Activated T-helper 1 cell treated with anti-CD3 and anti-CD28 coated beads, Interleukin-12 subunit alpha, Interleukin-12 subunit beta, Interleukin-2, Interleukin-4 antibody, amounts not matched to agents 30 ng/mL and 10 ng/mL and 1 ng/mL, durations not matched to agents 14 hours and 24 hours and 36 hours (primary cell): ENCODE results near the gene SRCIN1. TPM values are rescaled to one million over a fixed set of nuclear protein-coding genes. Genes with fewer than 3 reads are reported as not detected.

Experiments used
- DNase-seq: peaks from one replicate; pipeline ENCODE4 v3.0.0; 2021; ENCODE audit warnings: low spot score
- H3K27ac Mint-ChIP-seq: one replicate; pipeline ENCODE4 v1.8.0; 2021; ENCODE audit warnings: mild to moderate bottlenecking, mixed read lengths
- H3K27me3 Mint-ChIP-seq: one replicate; pipeline ENCODE4 v1.8.0; 2022; ENCODE audit warnings: mild to moderate bottlenecking, moderate library complexity, mixed read lengths; ENCODE audit not compliant: insufficient read depth
- H3K36me3 Mint-ChIP-seq: one replicate; pipeline ENCODE4 v1.8.0; 2021; ENCODE audit warnings: low read depth, mixed read lengths
- H3K4me1 Mint-ChIP-seq: one replicate; pipeline ENCODE4 v1.8.0; 2021; ENCODE audit warnings: low read depth, mixed read lengths
- H3K4me3 Mint-ChIP-seq: one replicate; pipeline ENCODE4 v1.8.0; 2021; ENCODE audit warnings: mild to moderate bottlenecking, moderate library complexity, mixed read lengths
- H3K9me3 Mint-ChIP-seq: one replicate; pipeline ENCODE4 v1.8.0; 2021; ENCODE audit warnings: mixed read lengths
- intact Hi-C: fragments of 100-400 bp; cut with micrococcal nuclease; formaldehyde crosslinking; loops from one replicate; pipeline ENCODE4 v1.15.1; 2024
- total RNA-seq: library from RNA; stranded (reverse); gene quantifications from 2 replicates; pipeline ENCODE4 v1.2.3, GENCODE V29; 2022

The SRCIN1 gene
- total RNA-seq, 1 donor from 2014 or later, result 0.44 TPM

DNA sequence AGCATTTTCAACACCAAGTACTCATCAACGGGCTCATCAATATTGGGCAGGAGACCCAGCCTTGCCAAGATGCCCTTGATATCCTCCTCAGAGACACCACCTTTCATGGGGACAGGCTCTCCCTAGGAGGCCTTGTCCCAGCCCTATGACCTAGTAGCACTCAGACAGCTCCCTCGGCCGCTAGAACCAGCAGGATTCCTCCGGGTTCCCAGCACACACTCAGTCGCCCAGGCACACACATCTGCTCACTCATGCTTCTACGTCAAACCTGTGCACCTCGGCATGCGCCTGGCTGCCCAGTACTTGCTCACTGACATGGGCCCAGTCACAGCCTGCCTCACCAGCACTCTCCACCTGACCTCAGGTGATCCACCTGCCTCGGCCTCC, 17.0 kb downstream of the SRCIN1 start:
- H3K36me3 Mint-ChIP-seq, result no peaks in the 10 kb centered on the region
- no peak overlapping the region for H3K4me3 Mint-ChIP-seq
- peaks cover 34% of the 10 kb centered on the region for H3K4me1 Mint-ChIP-seq
- no peak for DNase-seq
- H3K27ac Mint-ChIP-seq, result no peak overlapping the region
- peaks cover 67% of the 10 kb centered on the region for H3K27me3 Mint-ChIP-seq
- H3K9me3 Mint-ChIP-seq, result no peaks in the 10 kb centered on the region
- intact Hi-C loops, result no loop called here

DNA sequence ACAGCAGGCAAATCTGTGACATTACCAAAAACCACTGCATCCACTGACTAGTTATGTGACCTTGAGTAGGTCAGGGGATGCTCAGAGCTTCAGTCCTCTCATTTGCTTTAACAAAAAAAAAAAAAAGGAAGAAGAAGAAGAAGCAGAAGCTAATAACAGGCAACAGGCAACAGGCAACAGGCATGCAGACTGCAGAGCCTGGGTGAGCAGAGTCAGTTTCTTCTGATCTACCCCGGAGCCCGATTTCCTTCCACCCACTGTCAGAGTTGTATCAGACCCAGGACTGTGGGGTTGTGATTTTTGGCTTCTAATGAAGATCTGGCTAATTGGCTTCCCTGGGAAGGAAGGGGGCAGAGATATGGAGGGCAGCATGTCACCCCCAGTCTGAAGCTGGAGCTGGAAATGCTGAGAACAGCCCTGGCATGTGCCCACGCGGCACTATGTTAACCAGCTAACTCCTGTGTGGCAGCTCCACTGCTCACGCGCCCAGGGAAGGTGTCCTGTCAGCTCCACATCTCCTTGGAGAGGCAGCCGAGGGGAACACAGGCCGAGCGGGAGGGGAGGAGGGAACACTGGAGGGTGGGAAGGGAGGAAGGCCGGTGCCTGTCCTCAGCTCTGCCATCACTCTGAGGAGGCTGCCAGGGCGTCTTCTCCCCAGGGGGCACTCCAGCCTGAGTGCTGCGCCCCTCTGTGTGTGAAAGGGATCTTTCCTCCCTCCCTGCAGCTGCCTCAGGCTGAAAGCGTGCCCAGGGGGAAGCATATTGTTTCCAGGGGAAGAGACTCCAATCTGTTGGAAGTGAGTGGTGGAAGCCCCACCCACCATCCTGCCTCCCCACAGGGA, 17.6 kb downstream of the SRCIN1 start:
- peaks cover 66% of the 10 kb centered on the region for H3K27me3 Mint-ChIP-seq
- DNase-seq, result no peak
- intact Hi-C loops, result no loop called here
- peaks cover 32% of the 10 kb centered on the region for H3K4me1 Mint-ChIP-seq
- no peak overlapping the region for H3K27ac Mint-ChIP-seq
- no peak overlapping the region for H3K4me3 Mint-ChIP-seq
- no peaks in the 10 kb centered on the region for H3K9me3 Mint-ChIP-seq
- H3K36me3 Mint-ChIP-seq, result no peaks in the 10 kb centered on the region

DNA sequence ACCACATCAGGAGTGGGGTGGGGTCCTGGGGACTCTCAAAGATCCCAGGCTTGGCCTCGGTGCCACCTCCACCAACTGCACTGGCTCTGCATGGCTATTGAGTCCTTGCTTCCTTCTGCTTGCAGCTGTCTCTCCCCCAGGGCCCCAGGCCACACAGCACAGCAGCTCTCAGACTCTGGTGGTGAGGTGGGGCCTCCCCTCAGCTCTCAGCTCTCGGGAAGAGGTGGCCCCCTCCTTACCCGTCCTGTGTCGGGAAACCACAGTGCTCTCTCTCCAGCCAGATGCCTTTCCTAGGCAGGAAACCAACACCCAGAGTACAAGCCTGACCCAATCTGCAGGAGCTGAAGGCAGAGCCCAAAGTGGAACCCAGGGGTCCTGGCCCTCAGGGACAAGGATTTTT, 18.5 kb downstream of the SRCIN1 start:
- intact Hi-C loops, result no loop called here
- H3K9me3 Mint-ChIP-seq, result no peaks in the 10 kb centered on the region
- no peak overlapping the region for H3K4me3 Mint-ChIP-seq
- H3K36me3 Mint-ChIP-seq, result no peaks in the 10 kb centered on the region
- no peak for DNase-seq
- H3K27ac Mint-ChIP-seq, result no peak overlapping the region
- H3K4me1 Mint-ChIP-seq, result peaks cover 22% of the 10 kb centered on the region
- peaks cover 62% of the 10 kb centered on the region for H3K27me3 Mint-ChIP-seq

DNA sequence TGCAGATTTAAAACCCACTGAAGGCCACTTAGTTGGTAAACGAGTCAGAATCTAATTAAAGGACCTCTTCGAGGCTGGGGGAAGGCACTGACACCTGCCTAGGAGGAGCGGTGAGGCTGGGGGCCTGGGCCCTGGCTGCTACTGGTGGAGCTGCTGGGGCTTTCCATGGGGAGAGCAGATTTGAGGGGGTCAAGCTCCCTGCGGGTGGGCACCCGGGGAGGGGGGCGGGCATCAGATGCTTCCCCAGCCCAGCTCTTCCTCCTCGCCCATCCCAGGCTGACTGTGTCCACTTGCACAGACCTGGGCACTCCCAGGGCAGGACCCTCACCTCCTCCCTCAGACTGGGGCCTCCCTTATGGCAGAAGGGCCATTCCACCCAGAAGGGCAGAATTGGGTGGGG, 19.0 kb downstream of the SRCIN1 start:
- Mint-ChIP-seq H3K4me1 (peaks cover 18% of the 10 kb centered on the region), H3K4me3 (no peak overlapping the region), H3K27ac (no peak overlapping the region), H3K36me3 (no peaks in the 10 kb centered on the region), H3K27me3 (peaks cover 65% of the 10 kb centered on the region), H3K9me3 (no peaks in the 10 kb centered on the region)
- DNase-seq, result no peak
- intact Hi-C loops, result no loop called here

DNA sequence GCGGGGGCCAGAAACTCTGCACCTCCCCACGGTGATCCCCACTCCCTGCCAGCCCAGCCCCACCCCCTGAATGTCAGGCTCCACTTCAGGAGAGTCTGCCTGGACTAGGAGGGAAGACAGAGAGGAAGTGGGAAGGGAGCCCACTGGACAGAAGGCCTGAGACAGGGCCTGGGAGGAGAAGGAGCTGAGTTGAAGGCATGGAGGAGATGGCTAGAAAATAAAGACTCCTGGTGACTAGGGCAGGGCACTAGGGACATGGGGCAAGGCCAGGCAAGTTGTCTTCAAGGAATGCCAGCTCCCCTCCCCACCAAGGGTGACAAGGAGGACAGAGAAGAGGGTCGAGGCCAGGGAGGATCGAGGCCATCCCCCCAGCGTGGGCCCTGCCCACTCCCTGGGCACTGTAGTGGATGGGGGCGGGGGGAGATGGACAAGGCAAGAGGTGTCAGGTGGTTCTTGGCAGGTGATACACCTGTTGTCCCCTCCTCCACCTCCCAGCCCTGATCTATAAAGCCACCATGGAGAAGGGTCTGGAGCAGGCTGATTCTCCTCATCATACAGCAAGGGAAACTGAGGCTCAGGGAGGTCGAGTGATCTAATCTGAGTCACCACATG, 19.7 kb downstream of the SRCIN1 start:
- Mint-ChIP-seq H3K4me3 (no peak overlapping the region), H3K4me1 (peaks cover 10% of the 10 kb centered on the region), H3K36me3 (no peaks in the 10 kb centered on the region), H3K27ac (no peak overlapping the region), H3K9me3 (no peaks in the 10 kb centered on the region), H3K27me3 (peaks cover 67% of the 10 kb centered on the region)
- intact Hi-C loops, result no loop called here
- DNase-seq, result no peak

DNA sequence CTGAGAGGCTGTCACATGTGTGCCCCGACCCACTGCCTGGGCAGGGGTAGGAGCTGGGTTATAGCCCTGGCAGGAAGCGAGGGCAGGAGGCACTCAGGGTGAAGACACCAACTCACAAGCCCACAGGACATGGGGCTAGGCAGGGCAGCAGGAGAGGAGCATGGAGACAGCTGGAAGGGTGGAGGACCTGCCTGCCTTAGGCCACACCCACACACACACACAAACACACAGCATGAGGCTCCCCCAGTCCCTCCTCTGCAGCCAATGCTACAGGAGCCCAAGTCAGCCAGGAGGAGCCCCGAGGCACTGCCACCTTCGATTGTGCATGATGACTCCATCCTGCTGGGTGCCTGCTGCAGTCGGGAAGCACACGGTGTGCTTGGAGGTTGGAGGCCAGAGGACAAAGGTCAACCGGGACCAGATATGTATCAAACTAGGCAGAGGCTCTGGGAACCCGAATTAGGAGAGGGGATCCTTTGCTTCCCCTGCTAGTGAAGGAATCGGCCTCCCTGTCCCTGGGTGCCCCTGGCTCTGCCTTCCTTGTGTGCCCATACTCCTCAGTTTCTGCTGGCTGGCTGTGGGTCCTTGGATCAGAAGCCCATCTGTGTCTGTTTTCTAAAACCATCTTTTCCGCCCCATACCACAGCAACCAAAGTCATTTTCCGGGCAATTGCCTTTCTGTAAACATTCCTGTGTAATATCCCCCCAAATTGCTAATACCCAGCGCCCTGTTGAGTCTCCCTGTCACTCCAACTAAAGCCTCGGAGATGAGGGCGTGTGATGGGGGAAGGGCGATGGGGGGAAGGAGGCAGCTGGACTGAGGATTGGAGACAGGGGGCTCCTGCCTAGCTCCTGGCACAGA, 20.5 kb downstream of the SRCIN1 start:
- Mint-ChIP-seq H3K27me3 (peaks cover 66% of the 10 kb centered on the region), H3K36me3 (no peaks in the 10 kb centered on the region), H3K9me3 (no peaks in the 10 kb centered on the region)

DNA sequence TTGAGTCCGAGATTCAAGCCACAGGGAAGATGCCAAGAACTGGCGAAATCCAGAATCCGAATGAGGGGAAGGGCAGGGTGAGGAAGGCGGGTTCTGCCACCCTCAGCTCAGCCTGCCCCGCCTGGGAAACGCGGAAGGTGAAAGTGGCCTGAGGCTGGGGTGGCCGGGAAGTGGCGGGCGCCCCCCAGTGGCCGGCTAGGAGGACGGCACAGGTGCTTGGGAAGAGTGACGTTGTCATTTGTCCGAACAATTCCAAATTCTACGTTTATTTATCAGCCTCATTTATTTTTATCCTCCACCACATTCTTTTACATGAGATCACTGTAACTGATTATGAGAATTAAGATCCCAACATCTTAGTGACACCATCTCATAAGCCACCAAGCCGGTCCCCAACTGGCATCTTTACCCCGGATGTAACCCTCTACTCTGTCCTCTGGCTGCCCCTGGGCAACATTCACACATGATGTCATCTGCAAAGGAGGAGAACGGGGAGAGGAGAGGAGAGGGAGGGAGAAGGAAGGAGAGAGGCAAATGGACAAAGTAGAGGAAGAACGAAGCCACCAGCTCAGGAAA, 21.3 kb downstream of the SRCIN1 start:
- Mint-ChIP-seq H3K9me3 (no peaks in the 10 kb centered on the region), H3K36me3 (no peaks in the 10 kb centered on the region), H3K27me3 (peaks cover 68% of the 10 kb centered on the region), H3K4me1 (peaks cover 9% of the 10 kb centered on the region), H3K27ac (no peak overlapping the region), H3K4me3 (no peak overlapping the region)
- intact Hi-C loops, result loop anchor here (1.0 to 5.0 kb wide), 3 partner anchors 26 to 92 kb away; no protein-coding TSS in a partner anchor
- peak; percentile 39 for DNase-seq

More for the DNA sequence above, 20.5 kb downstream of the SRCIN1 start:
- Mint-ChIP-seq H3K4me3 (no peak overlapping the region), H3K27ac (no peak overlapping the region), H3K4me1 (peaks cover 9% of the 10 kb centered on the region)
- intact Hi-C loops, result no loop called here
- DNase-seq, result no peak

DNA sequence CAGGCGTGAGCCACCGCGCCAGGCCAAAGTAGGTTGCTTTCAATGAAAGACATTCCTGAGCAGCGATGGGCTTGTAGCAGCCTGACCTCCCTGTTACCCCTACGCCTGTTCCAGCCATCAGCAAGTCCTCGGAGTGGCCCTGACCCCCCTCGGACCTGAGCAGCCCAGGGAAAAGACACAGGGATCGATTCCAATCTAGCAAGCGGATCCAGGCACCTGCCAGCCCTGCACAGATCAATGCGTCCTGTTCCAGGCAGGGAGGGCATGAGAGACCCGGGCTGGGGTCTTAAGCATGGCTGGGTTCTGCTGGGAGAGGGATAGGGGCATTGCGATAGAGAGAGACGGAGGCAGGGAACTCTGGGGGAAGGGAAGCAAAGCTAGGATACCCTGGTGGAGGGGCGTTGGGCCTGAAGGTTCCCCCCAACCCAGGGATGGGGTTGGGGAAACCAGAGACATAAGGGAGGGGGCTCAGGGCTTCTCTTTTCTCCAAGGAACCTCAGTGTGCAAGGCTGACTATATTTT, 21.9 kb downstream of the SRCIN1 start:
- peaks cover 9% of the 10 kb centered on the region for H3K4me1 Mint-ChIP-seq
- peaks cover 70% of the 10 kb centered on the region for H3K27me3 Mint-ChIP-seq
- intact Hi-C loops, result loop anchor here (1.0 to 5.0 kb wide), 3 partner anchors 26 to 92 kb away; no protein-coding TSS in a partner anchor
- H3K27ac Mint-ChIP-seq, result no peak overlapping the region
- no peak for DNase-seq
- H3K9me3 Mint-ChIP-seq, result no peaks in the 10 kb centered on the region
- no peaks in the 10 kb centered on the region for H3K36me3 Mint-ChIP-seq
- no peak overlapping the region for H3K4me3 Mint-ChIP-seq

DNA sequence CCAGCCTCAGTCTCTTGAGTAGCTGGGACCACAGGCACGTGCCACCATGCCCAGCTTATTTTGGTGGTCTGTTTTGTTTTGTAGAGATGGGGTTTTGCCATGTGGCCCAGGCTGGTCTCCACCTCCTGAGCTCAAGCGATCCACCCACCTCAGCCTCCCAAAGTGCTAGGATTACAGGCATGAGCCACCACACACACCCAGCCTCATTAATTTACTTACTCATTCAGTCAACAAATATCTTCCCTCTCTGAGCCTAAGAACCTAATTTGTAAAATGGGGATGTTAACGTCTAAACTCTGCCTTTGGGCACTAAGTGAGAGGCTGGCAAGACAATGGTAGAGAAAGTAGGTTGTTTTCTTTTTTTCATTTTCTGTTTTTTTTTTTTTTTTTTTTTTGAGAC, 22.6 kb downstream of the SRCIN1 start:
- intact Hi-C loops, result loop anchor here (5.0 kb wide), 1 partner anchor 71 kb away; no protein-coding TSS in a partner anchor
- Mint-ChIP-seq H3K27me3 (peaks cover 66% of the 10 kb centered on the region), H3K4me1 (peaks cover 9% of the 10 kb centered on the region), H3K9me3 (no peaks in the 10 kb centered on the region), H3K27ac (no peak overlapping the region), H3K4me3 (no peak overlapping the region), H3K36me3 (no peaks in the 10 kb centered on the region)
- DNase-seq, result no peak

DNA sequence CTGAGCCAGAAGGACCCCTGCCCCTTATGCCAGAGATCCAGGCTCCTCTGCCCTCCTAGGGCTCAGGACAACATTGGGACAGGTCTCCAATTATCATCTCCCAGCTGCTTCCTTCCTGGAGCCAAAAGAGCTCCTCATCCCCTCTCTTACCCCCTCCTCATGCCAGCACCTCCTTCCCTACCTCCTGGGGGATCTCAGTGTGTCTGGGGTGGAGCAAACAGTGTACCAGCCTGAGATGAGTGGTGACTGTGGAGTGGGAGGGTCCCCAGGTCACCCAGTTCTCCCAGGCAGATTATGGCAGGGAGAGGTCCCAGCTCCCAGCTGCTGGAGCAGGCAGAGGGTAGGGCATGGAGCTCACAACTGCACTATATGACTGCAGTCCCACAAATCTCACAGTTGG, 23.7 kb downstream of the SRCIN1 start:
- Mint-ChIP-seq H3K4me3 (no peak overlapping the region), H3K27ac (no peak overlapping the region), H3K27me3 (peaks cover 69% of the 10 kb centered on the region), H3K36me3 (no peaks in the 10 kb centered on the region), H3K9me3 (no peaks in the 10 kb centered on the region), H3K4me1 (peaks cover 9% of the 10 kb centered on the region)
- intact Hi-C loops, result loop anchor here (5.0 kb wide), 1 partner anchor 70 kb away; no protein-coding TSS in a partner anchor
- DNase-seq, result no peak

DNA sequence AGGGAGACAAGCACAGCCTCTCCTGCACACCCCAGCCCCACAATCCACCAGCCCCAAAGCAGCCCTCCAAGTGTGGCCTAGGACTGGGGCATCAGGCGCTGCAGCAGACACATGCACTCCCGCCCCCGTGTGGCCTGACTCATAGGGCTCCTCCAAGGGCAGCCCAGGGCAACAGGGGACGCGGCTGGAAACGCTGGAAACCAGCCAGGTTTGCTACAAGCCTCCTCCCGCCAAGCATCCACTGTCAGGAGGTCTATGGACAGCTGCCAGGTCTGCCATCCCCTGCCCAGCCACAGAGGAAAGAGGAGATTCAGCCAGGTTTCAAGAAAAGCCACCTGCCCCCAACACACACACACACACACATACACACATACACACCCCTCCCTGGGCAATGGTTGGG, 25.8 kb downstream of the SRCIN1 start:
- intact Hi-C loops, result loop anchor here (5.0 to 10.0 kb wide), 2 partner anchors 68 to 835 kb away; partner anchors contain the start of gene HNF1B
- H3K4me1 Mint-ChIP-seq, result peaks cover 9% of the 10 kb centered on the region
- H3K27me3 Mint-ChIP-seq, result peaks cover 74% of the 10 kb centered on the region
- H3K4me3 Mint-ChIP-seq, result no peak overlapping the region
- H3K9me3 Mint-ChIP-seq, result no peaks in the 10 kb centered on the region
- no peaks in the 10 kb centered on the region for H3K36me3 Mint-ChIP-seq
- no peak overlapping the region for H3K27ac Mint-ChIP-seq
- no peak for DNase-seq

DNA sequence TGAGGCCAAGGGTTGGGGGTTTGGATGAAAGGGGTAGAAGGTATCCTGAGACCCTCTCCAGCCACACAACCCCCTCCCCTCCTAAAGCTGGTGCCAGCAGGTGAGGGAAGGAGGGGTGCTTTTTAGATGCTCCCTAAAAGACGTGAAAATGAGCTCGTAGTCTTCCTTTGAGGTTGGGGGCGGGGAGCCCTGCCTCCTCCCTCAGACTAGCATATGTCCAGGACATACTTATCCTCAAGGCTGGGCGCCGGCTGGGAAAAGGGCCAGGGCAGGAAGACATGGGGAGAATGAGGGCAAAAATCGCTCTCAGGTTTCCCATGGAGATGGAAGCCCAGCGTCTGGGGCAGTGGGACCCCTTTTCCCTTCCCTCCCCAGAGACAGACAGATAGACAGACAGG, 26.7 kb downstream of the SRCIN1 start:
- Mint-ChIP-seq H3K27me3 (peaks cover 72% of the 10 kb centered on the region), H3K4me3 (no peak overlapping the region), H3K9me3 (no peaks in the 10 kb centered on the region), H3K27ac (no peak overlapping the region), H3K36me3 (no peaks in the 10 kb centered on the region), H3K4me1 (peaks cover 1% of the 10 kb centered on the region)
- intact Hi-C loops, result loop anchor here (10.0 kb wide), 1 partner anchor 834 kb away; the partner anchor contains the start of gene HNF1B
- DNase-seq, result no peak
